ENCODE results near the gene ALDH4A1.

ALDH4A1 gene

GRCh38 chr1:18928406-18928805 is 26.1 kb upstream of the ALDH4A1 start:
- no peak for DNase-seq (ENCODE audit: low read depth)
- no peak for TF ChIP-seq CTCF (IDR thresholded peaks at IDR 0.05; ENCODE audit: low read depth, low read length, missing control alignments)
- H3K4me3 ChIP-seq (ENCODE audit: low read depth, low read length): no peak overlapping the region
- in situ Hi-C loops (cut with HindIII; ENCODE audit: low sequenced_read_pairs): no loop called here

GRCh38 chr1:18927654-18928272 is 25.4 kb upstream of the ALDH4A1 start:
- TF ChIP-seq CTCF (IDR thresholded peaks at IDR 0.05; ENCODE audit: low read depth, low read length, missing control alignments): no peak
- no peak overlapping the region for H3K4me3 ChIP-seq (ENCODE audit: low read depth, low read length)
- in situ Hi-C loops (cut with HindIII; ENCODE audit: low sequenced_read_pairs): no loop called here
- no peak for DNase-seq (ENCODE audit: low read depth)

- no peak for TF ChIP-seq CTCF (IDR thresholded peaks at IDR 0.05; ENCODE audit: low read depth, low read length, missing control alignments)
- no peak overlapping the region for H3K4me3 ChIP-seq (ENCODE audit: low read depth, low read length)
- no peak for DNase-seq (ENCODE audit: low read depth)
- in situ Hi-C loops (cut with HindIII; ENCODE audit: low sequenced_read_pairs): no loop called here
Measured at GRCh38 chr1:18927082-18927653, 24.8 kb upstream of the ALDH4A1 start.

GRCh38 chr1:18926315-18927081 is 24.1 kb upstream of the ALDH4A1 start:
- TF ChIP-seq CTCF (IDR thresholded peaks at IDR 0.05; ENCODE audit: low read depth, low read length, missing control alignments): no peak
- in situ Hi-C loops (cut with HindIII; ENCODE audit: low sequenced_read_pairs): no loop called here
- H3K4me3 ChIP-seq (ENCODE audit: low read depth, low read length): no peak overlapping the region
- DNase-seq (ENCODE audit: low read depth): no peak

- TF ChIP-seq CTCF (IDR thresholded peaks at IDR 0.05; ENCODE audit: low read depth, low read length, missing control alignments): no peak
- in situ Hi-C loops (cut with HindIII; ENCODE audit: low sequenced_read_pairs): no loop called here
- no peak for DNase-seq (ENCODE audit: low read depth)
- no peak overlapping the region for H3K4me3 ChIP-seq (ENCODE audit: low read depth, low read length)
Measured at GRCh38 chr1:18925279-18925678, 22.9 kb upstream of the ALDH4A1 start.

- no peak overlapping the region for H3K4me3 ChIP-seq (ENCODE audit: low read depth, low read length)
- in situ Hi-C loops (cut with HindIII; ENCODE audit: low sequenced_read_pairs): no loop called here
- no peak for TF ChIP-seq CTCF (IDR thresholded peaks at IDR 0.05; ENCODE audit: low read depth, low read length, missing control alignments)
- no peak for DNase-seq (ENCODE audit: low read depth)
Measured at GRCh38 chr1:18924221-18924691, 21.9 kb upstream of the ALDH4A1 start.

All from astrocyte of the cerebellum (primary cell).